GM19395 (cell line): ENCODE results near the gene MRNIP.
A peak's percentile ranks its signal among the peaks of the same experiment; 100 is the strongest.
"Not testable (repeated sequence)": the region's sequence is repeated elsewhere in the genome, so short reads cannot be mapped to it uniquely, and the experiment has no call there.

Experiments
- ATAC-seq: cut with Tn5 transposase; IDR thresholded peaks from one replicate; pipeline ENCODE4 v1.9.1; 2021; ENCODE audit warnings: mild to moderate bottlenecking, moderate library complexity; ENCODE audit not compliant: unreplicated experiment

Gene MRNIP

DNA sequence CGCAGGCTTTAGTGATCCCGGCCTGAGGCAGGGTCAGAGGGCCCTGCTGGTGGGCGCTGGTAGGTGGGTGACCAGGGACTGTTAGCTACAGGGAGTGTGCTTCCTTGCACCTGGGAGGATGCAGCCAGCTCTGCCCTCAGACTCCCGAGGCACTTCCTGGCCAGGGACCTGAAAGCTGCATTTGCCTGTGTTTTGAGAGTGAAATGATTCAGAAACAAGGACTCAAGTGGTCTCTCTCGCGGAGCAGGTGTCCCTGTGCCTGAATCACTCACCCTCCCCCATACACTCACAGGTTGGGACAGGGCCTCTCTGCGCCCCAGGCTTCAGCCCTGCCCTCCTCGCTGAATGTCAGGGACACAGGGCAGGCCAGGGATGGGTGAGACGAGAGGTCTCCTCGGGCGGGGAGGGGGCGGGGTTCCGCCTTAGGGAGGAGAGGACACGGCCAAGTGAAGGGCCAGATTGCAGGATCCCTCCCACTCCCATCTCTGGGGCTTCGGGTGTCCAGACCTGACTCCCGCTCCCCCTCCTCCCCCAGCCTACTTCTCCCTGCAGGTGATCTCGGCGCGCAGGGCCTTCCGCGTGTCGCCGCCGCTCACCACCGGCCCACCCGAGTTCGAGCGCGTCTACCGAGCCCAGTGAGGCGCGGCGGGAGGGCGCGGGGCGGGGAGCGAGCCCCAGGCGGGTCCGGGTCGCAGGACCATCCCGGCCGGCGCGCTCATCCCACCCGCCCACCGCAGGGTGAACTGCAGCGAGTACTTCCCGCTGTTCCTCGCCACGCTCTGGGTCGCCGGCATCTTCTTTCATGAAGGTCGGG is 63.4 kb downstream of the MRNIP start:
- ATAC-seq = peak; percentile 4

DNA sequence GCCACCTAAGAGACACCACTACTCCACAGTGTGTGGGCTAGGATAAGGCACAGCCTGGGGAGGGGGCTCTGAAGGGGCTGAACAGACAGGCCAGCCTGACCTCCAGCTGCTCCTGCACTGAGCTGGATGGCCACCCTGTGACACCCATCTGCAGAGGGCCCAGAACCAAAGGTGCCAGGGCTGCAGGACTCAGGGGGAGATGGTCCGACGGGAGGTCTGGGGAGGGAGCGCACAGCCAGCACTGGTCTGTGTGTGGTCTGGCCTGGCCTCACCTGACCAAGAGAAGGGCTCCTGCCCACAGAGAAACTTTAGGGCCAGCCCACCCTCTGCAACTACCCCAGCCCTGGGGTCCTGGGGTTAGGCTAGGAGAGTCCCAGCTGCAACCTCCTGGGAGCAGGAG is 64.0 kb downstream of the MRNIP start:
- ATAC-seq = no peak

DNA sequence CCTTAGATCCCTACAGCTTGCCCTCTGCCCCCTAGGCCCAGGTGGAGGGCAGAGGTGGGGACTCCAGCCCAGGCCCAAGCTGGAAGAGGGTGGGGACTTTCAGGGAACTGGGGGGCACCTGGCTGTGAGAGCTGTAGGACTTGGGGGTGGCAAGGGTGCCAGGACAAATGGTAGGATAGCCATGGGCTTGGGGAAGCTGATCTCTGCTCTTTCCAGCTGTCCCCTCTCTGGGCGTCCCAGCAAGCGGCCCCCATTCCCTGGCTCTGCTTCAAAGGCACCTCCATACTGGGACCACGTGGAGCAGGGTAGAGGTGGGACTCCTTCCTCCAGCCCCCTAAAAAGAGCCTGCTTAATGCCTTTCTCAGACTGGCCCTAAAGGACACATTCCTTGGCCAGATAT is 64.4 kb downstream of the MRNIP start:
- ATAC-seq = no peak

DNA sequence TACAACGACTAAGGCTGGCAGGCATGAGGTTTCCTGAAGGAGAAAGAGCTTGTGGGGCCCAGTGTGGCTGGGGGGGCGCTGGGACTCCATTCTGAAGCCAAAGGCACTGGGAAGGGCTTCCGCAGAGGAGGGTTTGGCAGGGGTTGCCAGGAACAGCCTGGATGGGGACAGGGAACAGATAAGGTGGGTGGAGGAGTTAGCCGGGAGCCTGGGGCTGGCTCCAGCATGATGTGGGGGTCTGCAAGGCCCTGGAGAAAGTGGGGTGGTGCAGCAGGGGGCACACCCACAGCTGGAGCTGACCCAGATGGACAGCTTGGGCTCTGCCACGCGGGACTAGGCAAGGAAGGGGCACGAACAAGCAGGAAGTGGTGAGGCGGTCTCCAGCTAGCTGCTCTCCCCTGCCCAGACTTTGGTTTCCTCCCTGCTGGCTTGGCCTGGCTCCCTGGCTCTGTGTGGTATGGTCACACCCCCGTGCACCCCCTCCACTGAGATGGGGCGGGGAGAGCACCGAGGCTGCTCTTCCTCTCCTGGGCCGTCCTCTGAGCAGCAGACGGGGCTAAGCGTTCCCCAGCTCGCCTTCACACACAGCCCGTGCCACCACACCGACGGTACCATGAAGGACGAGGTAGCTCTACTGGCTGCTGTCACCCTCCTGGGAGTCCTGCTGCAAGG is 65.0 kb downstream of the MRNIP start, which contains the start of gene LTC4S:
Gene LTC4S, plus strand, starts transcription at position 519 of the 672 bp plus-strand sequence. Its CDS starts 95 bp downstream, at position 614.
- ATAC-seq = no peak

DNA sequence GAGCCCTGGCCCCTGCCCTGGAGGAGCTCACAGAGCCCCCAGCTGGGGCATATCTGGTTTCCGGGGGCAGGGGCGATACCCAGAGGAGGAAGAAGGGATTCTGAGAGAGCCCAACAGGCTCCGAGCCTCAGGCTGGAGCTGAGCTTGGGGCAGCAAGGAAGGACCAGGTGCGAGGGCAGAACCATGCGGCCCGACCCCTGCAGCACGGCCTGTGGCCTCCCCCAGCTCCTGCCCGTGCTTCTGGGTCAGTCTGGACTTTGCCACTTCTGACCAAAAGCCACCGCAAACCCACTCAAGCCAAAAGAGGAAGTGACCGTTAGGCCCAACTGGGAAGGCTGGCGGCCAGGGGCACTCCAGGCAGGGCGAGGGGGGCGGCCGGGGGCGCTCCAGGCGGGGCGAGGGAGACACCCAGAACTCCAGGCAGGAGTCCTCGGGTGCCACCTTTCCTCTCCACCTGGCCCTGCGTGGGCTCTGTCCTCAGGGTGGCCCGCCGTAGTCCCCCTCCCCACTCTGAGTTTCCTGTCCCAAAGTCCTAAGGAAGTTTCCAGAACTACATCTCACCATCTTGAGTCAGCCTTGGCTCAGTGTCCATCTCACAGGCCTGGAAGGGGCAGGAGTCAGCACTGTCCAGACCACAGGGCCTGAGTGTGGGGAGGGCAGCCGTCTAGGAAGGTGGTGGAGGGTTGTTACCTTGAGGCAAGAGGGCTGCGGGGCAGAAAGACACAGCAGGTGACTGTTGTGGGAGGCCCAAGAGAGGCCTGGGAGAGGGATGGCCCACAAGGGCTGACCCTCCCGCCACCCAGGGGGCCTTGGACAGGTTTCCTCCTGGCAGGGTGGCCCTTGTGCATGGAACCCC is 65.8 kb downstream of the MRNIP start:
- no peak for ATAC-seq

DNA sequence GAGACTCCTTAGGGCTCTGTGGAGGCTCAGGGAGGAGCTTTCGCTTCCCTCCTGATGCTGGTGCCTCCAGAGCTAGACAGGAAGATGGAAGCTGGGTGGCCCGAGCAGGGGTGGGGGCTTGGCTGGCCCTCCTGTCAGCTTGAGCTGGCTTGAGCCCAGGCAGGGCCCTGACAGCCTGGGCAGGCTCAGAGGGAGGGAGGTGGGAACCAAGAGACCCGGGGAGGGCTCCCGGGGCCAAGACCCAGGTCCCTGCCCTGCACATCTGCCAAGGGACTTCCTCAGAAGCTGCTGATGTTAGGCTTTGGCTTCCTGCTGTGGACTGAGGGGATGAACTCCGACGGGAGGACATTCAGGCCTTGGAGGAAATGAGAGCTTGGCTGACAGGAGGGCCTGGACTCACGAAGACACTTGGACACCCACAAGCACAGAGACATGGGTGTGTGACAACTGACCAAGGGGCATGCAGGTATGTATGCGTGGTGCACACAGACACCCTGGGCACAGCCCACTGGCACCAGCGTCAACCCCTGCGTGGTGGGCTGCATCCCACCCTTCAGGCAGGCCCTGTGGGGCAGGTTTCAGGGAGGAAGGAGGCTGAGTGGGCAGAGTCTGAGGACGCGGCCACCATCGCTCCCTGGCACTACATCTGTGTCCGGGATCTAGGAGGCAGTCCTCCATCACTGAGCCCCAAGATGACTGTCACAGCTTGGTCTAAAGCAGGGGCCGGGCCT is 66.6 kb downstream of the MRNIP start:
- ATAC-seq = no peak

DNA sequence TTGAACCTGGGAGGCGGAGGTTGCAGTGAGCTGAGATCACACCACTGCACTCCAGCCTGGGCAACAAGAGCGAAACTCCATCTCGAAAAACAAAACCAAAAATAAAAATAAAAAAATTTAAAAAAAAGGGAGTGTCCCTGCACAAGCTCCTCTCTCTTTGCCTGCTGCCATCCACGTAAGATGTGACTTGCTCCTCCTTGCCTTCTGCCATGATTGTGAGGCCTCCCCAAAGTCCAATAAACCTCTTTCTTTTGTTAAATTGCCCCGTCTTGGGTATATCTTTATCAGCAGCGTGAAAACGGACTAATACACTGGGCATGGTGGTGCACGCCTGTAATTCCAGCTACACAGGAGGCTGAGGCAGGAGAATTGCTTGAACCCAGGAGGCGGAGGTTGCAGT is 69.3 kb downstream of the MRNIP start:
- not testable (repeated sequence) for ATAC-seq

DNA sequence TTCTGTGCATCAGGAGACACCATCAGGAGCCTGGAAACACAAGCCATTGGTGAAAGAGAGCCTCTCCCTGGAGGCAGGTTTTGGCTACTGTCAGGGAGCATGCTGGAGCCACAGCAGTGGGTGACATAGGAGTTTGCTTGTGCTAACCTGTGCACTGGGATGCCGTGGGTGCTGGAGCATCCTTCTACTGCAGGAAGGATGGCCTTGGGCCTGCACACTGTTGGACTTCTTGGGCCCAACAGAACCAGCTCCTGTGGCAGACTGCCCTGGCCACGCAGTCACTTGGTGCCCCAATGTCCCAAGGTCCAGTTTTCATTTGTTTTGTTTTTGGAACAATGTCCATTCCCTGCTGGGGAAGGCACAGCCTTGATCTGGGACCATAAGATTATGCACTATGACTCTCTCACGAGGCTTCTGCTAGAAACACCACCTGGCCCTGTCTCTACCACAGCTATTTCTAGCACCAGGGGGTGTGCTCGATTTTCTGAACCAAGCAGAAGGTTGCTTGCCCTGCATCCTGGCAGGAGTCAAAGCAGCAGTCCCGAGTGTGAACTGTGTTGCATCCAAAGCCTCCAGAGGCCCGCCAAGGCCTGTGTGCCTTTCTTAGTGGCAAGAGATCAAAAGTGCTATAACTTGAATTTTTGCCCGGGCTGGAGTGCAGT is 70.3 kb downstream of the MRNIP start:
- no peak for ATAC-seq
